AG04449 (cell line): ENCODE data around the gene PPP4C.

Experiments
- CTCF ChIA-PET: fragments of 350-600 bp; formaldehyde crosslinking; extraction: SDS; loops from one replicate; lab custom pipeline; 2021; ENCODE audit warnings: antibody characterized with exemption; lab: Yijun Ruan, JAX
- POLR2A ChIA-PET: fragments of 400-600, 350-600 bp; formaldehyde crosslinking; extraction: SDS; loops from one replicate; lab custom pipeline; 2020; ENCODE audit warnings: antibody characterized with exemption, inconsistent platforms; lab: Yijun Ruan, JAX
- DNase-seq: peaks from one replicate; pipeline ENCODE4 v3.0.0-alpha.2; 2010; ENCODE audit warnings: low read depth, low spot score
- H3K4me3 ChIP-seq: 2 replicates; pipeline ENCODE4 v1.5.1; 2011; ENCODE audit warnings: low read depth, mild to moderate bottlenecking, control low read depth, low read length
- TF ChIP-seq, protein P1 (sequence below): IDR thresholded peaks from one replicate; pipeline ENCODE4 v1.5.1; 2011; ENCODE audit warnings: mild to moderate bottlenecking, moderate library complexity, low read length, control low read depth, inconsistent platforms; ENCODE audit not compliant: insufficient read depth; ENCODE audit errors: missing control alignments

Gene PPP4C

DNA sequence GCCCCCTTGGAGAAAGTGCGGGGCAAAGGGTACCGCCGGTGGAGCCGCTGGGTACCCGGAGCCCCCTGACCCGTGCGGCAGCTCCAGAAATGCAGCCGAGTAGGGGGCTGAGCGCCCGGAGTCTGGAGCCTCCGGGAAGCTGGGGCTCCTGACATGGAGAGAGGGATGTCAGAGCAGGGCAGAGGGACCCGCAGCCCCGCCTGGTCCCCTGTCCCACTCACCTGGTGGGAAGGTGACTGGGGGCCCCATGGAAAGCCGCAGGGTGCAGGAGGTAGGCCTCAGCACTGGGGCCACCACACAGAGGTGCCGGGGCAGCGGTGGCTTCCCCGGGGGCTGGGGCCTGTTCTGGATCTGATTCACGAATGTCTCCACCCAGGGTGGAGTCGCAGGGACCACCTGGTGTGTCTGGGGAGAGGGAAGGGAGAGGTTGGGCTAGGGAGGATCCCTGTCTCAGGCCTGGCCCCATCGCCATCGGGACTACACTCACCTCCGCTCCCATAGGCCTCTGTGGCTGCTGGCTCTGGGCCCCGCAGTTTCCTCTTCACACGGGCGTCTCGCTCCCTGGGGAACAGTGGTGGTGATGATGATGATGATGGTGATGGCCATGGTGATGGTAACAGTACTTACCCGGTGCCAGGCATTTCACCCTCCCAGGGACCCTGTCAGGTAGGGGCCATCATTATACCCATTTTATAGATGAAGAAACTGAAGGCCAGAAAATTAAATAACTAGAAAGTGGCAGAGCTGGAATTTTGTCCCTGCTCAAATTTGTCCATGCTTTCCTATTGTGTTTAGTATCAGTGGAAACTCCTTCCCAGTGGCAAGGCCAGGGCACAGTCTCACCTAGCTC is 10.7 kb downstream of the PPP4C start:
- ChIA-PET CTCF (interaction anchor here (0.9 to 1.0 kb wide), 2 partner anchors 26 to 542 kb away, joined by 3 read pairs; no protein-coding TSS in a partner anchor), POLR2A (interaction anchor here (1.1 kb wide), 1 partner anchor 10 kb away, joined by 3 read pairs; no protein-coding TSS in a partner anchor)
- no peak for DNase-seq
- H3K4me3 ChIP-seq, result no peak overlapping the region
- TF ChIP-seq, protein P1, sequence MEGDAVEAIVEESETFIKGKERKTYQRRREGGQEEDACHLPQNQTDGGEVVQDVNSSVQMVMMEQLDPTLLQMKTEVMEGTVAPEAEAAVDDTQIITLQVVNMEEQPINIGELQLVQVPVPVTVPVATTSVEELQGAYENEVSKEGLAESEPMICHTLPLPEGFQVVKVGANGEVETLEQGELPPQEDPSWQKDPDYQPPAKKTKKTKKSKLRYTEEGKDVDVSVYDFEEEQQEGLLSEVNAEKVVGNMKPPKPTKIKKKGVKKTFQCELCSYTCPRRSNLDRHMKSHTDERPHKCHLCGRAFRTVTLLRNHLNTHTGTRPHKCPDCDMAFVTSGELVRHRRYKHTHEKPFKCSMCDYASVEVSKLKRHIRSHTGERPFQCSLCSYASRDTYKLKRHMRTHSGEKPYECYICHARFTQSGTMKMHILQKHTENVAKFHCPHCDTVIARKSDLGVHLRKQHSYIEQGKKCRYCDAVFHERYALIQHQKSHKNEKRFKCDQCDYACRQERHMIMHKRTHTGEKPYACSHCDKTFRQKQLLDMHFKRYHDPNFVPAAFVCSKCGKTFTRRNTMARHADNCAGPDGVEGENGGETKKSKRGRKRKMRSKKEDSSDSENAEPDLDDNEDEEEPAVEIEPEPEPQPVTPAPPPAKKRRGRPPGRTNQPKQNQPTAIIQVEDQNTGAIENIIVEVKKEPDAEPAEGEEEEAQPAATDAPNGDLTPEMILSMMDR, result no peak

DNA sequence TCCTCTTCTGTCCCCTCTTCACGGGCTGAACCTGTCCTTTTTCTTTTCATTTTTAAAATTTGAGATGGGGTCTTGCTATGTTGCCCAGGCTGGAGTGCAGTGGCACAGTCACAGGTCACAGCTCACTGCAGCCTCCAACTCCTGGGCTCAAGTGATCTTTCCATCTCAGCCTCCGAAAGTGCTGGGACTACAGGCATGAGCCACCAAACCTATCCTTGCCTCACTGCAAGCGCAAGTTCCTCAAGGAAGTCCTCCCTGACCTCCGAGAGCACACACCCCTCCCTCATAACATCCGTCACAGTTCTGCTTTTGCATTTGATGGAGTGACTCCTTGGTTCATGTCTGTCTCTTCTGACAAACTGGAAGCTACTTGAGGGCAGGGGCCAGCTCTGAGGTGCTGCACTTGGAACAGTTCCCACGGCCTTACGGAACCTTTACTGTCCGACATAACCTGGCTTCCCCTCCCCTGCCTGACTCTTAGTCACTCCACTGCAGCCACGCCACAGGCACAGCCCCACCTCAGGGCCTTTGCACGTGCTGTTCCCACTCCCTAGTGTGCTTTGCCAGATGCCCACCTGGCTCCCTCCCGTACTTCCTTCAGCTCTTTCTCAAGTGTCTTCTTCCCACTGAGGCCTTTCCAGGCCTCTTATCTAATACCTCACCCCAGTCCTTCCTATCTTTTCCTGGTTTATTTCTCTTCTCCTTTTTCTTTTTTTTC is 11.5 kb downstream of the PPP4C start:
- H3K4me3 ChIP-seq, result no peak overlapping the region
- TF ChIP-seq, protein P1, result no peak
- POLR2A ChIA-PET, result interaction anchor here (1.1 to 1.2 kb wide), 3 partner anchors 8 to 22 kb away, joined by 3 to 5 read pairs (median 4); partner anchors contain the start of gene ALDOA
- DNase-seq, result no peak
- CTCF ChIA-PET, result interaction anchor here (1.0 kb wide), 1 partner anchor 541 kb away, joined by 3 read pairs; no protein-coding TSS in a partner anchor

DNA sequence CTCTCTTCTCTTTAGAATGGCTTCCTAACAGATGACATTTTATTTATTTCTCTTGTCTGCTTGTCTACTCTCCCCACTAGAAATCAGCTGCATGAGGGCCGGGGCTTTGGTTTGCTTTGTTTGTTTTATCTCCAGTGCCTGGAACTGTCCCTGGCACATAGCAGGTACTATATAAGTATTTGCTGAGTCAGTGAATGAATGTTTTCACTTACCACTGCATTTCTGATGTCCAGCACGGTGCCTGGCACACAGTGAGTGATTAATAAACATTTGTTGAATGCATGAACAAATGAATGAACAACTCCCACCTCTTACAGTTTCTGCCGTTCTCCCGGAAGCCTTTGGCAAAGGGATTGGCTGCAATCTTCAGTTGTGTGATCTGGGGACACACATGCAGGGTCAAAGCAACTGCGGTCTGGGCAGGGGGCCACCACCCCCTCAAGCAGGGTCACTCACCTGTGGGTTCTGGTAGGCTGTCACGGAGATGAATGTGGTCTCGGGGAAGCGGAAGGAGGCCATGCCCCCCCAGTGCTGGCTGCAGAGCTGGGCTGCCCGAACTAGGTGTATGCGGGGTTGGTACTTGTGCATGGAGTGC is 12.5 kb downstream of the PPP4C start:
- POLR2A ChIA-PET, result interaction anchor here (1.1 to 1.2 kb wide), 2 partner anchors 9 to 23 kb away, joined by 4 to 5 read pairs; partner anchors contain the start of gene ALDOA
- CTCF ChIA-PET, result interaction anchor here (6.9 kb wide), 1 partner anchor 10 kb away, joined by 100 read pairs; the partner anchor contains the start of gene PPP4C

DNA sequence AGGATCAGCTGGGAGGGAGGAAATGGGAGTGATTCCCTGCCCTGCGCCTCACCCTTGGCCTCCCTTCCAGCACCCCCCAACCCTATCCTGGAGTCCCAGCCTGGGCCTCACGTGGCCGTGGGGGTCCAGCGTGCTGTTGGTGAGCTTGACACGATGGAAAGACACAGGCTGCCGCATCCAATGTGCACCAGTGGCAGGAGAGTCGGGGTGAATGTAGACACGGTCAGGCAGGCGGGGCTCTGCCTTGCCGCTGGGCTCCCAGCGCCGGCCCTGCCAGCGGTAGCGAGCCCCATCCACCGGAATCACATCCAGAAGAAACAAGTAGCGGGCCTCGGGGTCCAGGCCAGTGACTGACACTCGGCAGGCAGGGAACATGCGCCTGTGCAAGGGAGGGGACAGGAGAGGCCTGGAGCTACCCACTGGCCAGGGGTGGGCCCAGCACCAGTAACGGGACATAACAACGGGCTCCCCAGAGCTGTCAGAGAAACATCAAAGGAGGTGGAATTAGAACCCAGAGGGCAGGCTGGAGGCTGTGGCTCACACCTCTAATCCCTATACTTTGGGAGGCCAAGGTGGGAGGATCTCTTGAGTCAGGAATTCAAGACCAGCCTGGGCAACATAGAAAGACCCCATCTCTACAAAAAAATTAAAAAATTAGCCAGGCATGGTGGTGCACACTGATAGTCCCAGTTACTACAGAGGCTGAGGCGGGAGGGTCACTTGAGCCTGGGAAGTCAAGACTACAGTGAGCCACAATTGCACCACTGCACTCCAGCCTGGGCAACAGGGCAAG is 13.2 kb downstream of the PPP4C start:
- no peak for DNase-seq
- ChIA-PET CTCF (interaction anchor here (0.7 to 6.9 kb wide), 5 partner anchors 10 to 534 kb away, joined by 3 to 100 read pairs (median 6); partner anchors contain the start of gene PPP4C), POLR2A (interaction anchor here (1.0 to 1.2 kb wide), 2 partner anchors 24 to 32 kb away, joined by 3 to 4 read pairs; partner anchors contain the start of gene ALDOA)
- TF ChIP-seq, protein P1, result no peak
- H3K4me3 ChIP-seq, result no peak overlapping the region

More for the DNA sequence above, 12.5 kb downstream of the PPP4C start:
- TF ChIP-seq, protein P1, result no peak
- no peak overlapping the region for H3K4me3 ChIP-seq
- no peak for DNase-seq

DNA sequence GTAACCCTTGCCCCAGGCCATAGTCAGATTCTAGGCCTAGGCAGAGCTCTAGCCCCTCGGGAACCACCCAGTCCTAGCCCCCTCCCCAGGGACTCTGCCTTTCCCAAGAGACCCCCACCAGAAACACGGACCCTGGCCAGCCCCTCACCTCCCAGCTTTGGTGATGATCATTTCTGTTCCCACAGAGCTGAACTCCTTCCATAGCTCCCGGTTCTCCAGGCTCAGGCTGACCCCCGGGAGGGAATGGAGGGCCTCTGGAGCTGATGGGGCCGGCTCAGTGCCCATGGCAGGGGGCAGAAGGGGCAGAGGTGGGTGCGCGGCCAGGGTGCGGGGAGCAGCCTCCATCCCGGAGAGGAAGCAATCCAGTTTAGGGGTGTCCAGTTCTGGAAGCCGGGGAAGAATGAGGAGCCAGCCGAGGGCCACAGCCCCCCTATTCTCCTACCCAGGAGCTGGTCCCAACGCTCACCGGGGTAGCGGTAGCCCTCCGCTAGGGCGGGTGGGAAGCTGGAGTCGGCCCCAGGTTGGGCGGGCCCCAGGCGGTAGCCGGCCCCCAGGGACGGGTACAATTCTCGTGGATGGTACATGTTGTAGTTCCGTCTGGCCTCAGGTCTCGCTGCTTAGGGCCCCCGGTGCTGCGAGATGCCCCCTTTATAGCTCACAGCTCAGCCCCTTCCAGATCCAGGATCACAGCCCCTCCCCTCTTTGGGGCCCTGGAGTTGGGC is 15.0 kb downstream of the PPP4C start:
- H3K4me3 ChIP-seq, result no peak overlapping the region
- TF ChIP-seq, protein P1, result no peak
- no peak for DNase-seq
- POLR2A ChIA-PET, result interaction anchor here (0.9 to 3.3 kb wide), 4 partner anchors 10 to 280 kb away, joined by 3 to 24 read pairs (median 7); partner anchors contain the start of gene ALDOA
- CTCF ChIA-PET, result interaction anchor here (0.7 to 6.9 kb wide), 22 partner anchors 10 to 606 kb away, joined by 3 to 100 read pairs (median 6); partner anchors contain the start of genes ALDOA, PPP4C, TBC1D10B and ZNF771
